Measurements from ENCODE around the gene PDZD4. TPM values are rescaled to one million over a fixed set of nuclear protein-coding genes. Genes with fewer than 3 reads are reported as not detected.

Gene PDZD4, protein sequence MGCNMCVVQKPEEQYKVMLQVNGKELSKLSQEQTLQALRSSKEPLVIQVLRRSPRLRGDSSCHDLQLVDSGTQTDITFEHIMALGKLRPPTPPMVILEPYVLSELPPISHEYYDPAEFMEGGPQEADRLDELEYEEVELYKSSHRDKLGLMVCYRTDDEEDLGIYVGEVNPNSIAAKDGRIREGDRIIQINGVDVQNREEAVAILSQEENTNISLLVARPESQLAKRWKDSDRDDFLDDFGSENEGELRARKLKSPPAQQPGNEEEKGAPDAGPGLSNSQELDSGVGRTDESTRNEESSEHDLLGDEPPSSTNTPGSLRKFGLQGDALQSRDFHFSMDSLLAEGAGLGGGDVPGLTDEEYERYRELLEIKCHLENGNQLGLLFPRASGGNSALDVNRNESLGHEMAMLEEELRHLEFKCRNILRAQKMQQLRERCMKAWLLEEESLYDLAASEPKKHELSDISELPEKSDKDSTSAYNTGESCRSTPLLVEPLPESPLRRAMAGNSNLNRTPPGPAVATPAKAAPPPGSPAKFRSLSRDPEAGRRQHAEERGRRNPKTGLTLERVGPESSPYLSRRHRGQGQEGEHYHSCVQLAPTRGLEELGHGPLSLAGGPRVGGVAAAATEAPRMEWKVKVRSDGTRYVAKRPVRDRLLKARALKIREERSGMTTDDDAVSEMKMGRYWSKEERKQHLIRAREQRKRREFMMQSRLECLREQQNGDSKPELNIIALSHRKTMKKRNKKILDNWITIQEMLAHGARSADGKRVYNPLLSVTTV
- polyA plus RNA-seq (ENCODE audit: insufficient read length): 2.4 TPM

DNA sequence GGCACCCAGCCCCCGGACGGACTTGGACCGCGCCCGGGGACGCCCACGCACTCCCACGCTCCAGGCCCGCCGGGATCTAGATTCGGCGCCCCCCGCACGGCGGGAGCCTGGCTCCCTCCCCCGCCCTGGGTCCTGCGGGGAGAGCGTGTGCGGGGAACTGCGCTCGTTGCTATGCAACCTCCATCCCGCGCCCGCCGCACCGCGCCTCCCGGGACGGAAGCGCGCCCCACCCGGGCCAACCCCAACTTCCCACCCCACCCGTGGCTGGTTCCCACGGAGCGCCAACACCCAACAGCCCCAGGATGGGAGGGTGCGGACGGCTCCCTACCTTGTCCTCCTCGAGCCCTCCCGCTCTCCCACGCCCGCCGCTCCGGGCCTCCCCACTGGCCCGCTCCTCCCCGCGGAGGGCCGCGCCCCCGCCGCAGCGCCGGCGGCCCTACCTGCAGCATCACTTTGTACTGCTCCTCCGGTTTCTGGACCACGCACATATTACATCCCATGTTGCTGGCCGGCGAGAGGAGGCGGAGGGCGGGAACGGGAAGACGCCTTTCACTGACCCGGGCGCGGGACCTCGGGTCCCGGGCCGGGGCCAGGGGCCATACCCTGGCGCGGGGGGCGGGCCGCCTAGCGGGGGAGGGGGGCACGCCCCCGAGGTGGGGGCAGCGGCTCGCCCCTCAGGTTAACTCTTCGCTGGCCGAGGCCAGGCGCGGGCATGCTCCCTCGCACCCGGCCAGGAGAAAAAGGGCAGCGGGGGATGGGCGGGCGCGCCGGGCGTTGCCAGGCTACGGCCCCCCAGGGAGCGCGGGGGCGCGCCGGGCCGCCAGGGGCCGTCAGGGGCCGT lies at the start of gene PDZD4:
Gene PDZD4, minus strand, starts transcription at position 746 of the 841 bp plus-strand sequence. Its CDS starts 246 bp downstream, at position 500.
- DNase-seq (ENCODE audit: low read depth): no peak

DNA sequence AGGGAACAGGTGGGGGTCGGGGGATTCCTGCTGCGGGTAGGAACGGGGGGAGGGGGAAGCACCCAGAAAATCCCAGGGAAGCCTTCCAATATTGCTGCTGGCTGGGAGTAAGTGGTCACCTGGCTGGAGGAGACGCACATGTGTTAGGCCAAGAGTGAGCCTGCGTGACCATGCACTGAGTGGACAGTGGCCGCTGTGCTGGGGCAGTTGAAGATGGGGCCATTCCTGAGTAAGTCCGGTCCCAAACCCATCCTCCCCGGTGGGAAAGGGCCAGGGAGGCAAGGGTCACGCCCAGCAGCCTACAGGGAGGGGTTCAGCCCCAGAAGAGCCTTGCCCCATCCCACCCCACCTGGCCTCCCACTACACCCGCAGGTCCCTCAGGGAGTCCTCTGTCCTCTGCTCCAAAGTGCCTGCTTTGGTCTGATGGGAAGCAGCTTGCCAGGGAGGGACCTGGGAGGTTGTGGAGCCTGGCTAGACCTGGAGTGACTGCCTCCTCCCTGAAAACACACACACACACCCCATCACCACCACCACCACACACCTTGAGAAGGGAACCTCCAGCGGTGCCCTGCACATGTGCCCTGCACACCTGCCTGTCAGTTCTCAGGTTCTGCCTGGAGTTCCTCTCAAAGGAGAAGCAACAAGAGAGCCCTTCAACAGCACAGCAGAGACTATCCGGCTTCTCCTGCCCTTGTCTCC lies 49.5 kb upstream of the PDZD4 start:
- no peak for DNase-seq (ENCODE audit: low read depth)

DNA sequence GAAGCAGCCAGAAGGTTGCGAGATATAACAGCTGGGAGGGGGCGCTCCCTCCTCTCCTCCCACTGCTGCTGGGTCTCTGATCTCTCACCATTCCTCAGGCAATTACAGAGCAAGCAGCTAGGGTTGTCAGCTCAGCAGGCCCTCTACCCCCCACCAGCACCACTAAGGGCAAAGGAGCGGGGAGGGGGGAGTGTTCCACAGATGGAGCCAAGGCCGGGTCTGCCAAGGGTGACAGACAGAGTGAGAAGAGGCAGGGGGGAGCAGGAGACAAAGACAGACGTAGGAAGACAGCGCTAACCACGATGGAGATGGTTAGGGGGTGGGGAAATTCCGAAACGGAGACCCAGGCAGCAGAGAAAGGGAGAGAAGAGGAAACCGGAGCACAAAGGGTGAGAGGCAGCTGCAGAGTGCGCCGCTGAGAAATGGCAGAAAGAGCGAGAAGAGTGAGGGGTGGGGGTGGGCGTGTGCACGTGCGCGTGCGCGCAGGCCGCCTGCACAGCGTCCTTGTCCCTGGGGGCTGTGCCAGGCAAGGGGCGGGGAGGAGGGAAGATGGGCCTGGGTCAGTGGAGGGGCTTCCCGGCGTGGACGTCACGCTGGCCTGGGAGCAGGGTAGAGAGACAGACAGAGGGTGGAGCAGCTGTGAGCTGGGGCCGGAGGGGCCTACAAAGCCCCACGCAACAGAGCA lies 48.8 kb upstream of the PDZD4 start:
- DNase-seq (ENCODE audit: low read depth): no peak

DNA sequence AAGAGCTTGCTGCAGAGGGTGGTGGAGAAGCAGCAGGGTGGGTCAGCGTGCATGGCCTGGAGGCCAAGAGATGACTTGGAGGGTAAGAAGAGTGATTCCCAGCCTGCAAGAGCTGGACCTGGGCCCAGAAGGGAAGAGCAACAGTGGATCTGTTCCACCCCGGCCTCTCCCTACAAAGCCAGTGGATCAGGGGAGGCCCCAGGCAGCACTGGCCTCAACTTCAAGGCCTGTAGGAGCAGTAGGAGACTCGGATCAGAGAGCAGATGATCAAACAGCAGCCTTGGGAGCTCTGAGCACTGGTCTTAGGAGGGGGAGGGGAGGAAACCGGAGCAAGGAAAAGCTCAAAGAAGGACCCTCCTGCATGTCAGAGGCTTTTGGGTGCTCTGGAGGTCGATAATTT lies 48.0 kb upstream of the PDZD4 start:
- no peak for DNase-seq (ENCODE audit: low read depth)

DNA sequence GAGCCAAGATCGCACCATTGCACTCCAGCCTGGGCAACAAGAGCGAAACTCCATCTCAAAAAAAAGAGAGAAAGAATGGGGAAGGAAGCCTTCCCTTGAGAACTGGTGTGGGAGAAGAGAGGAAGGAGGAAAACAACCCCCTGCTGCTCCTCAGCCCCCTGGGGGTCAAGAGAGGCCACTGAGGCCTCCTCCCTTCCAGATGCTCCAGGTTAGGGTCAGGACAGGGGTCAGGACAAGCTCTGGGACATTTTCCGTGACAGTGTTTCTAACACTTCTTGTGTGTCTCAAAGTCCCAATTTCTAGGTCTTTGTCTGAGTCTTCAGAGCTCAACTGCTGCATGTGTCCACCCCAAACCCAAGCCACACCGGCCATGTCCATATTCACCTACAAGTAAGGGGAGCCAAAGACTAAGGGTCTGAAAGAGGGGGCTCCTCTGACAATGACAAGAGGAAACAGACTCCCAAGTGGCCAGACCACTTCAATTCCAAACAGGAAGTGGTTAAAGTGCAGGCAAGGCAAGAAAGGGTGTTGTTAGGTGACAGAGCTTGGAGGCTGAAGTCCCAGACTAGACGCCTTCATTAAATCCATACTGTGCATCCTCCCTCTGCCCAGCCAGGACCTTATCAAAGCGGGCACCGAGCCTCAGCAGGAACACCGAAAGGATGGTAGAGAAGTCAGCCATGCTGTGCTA lies 47.4 kb upstream of the PDZD4 start:
- DNase-seq (ENCODE audit: low read depth): no peak

DNA sequence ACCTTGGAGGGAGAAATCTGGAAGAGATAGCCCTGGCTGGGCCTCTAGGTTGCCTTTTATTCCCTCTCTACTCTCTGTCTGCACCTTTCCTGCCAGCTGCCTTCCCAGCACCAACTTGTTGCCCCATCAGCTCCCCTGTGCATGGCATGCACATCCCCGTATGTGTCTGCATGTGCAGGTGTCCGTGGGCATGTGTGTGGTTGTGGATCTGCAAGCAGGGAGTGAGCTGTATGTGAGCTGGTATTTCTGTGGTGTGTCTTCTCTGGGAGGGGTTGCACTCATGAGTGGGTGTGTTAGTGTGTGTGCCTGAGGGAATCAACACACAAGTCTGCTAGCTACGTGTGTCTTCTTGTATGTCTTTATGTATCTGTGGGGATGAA lies 45.8 kb upstream of the PDZD4 start:
- no peak for DNase-seq (ENCODE audit: low read depth)

DNA sequence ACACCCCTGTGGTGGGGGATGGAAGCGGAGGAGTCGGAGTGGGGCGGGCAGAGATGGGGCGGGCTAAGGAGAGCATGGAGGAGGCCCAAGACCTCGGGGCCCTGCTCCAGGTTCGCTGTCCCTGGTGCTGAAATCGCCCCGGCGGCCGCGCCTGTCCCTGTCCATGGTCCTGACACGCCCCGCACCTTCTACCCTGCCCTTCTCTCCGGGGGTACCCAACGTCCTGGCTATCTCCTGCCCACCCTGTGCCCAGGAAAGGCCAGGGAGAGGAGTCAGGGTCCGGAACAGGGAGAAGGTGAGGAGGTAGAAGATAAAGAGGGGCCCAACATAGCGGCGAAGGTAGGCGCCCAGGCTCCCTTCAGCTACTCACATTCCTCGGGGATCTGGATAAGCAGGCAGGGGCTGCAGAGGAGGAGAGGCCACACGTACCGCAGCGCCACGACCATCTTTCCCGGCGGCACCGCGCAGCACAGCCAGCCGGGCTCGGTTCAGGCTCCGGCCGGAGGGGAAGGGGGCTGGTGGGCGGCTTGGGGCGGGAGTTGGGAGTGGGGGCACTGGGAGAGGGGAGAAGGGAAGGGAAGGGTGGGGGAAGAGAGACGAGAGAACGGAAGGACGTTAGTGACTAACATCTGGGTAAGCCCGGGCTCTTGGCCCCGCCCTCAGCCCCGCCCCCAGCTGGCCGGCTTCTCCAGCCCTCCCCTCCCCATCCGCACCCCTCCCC lies 45.2 kb upstream of the PDZD4 start:
- DNase-seq (ENCODE audit: low read depth): no peak

DNA sequence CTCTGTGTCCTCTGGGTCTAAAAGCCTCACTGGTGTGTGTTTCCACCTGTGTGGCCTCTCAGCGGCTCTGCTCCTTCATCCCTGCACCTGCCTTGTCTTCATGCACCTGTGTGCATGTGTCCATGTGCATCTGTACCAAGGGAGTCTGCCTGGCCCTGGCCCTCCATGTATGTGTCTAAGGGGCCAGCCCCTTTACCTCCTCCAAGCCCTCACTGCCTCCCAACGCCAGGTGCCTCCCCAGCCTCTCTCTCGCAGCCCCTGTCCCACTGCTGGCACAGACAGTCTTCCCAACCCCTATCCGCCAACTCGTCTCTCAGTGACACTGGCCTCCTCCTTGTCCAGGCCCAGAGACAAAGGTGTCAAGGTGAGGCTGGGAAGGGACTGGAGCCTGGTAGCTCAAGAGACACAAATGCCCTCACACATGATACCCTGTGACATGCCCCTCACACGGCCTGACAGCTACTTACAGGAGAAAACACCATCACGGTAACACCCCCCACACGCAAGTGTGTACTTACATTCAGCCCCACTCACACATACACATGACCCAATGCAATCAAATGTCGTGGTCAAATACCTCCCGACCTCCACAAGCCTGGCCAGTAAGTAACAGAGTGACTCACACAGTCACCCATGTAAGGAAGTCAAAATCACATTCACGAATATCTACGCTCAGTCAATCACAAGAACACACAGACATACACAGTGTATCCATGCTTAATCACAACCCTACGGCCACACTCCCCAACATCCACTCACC lies 44.2 kb upstream of the PDZD4 start:
- DNase-seq (ENCODE audit: low read depth): no peak

DNA sequence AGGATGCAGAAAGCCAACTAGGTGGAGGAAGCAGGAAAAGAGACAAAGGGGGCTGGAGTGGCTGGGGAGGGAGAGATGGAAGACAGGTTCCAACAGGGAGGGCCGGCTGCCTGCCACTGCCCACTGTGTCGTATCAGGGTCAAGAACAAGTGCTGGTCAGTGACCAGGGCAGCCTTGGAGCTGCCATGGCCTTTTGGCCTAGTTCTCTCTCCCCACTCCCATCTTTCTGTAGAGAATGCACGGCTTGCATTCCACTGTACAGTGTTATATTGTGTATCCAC lies 43.7 kb upstream of the PDZD4 start:
- DNase-seq (ENCODE audit: low read depth): no peak

DNA sequence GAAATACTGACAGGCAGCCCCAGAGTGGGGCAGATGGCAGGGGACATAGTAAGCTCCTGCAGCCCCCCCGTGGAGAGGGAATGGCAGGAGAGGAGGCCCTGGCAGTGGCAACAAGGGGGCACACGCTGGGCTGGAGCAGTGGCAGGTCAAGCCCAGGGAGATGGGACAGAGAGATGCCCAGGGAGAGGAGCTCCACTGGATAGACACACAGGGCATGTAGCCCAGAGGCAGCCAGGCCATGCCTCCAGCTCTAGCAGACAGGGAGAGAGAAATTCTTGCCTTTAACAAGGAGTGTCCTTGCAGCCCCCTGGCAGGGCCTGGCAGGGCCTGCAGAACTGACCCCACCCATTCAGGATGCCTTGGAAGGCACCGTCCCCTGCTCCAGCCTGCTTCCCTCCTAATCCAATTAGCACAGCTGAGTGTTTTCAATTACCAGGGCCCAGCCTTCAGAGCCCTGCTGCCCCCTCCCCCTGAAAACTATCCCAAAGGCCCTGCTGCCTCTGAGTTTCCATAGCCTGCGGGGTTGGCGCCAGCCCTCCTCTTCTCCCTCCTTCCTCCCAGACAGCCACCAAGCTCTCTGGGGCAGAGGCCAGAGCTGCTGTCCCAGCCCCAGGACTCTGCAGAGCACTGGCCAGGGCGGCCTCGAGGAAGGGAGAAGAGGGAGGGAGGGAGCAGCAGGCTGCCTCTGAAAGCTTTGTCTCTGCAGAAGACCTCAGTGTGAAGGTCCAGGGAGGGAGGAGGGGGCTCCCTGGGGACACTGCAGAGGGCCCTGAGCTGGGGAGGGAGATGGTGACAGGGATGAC lies 43.1 kb upstream of the PDZD4 start:
- DNase-seq (ENCODE audit: low read depth): no peak

DNA sequence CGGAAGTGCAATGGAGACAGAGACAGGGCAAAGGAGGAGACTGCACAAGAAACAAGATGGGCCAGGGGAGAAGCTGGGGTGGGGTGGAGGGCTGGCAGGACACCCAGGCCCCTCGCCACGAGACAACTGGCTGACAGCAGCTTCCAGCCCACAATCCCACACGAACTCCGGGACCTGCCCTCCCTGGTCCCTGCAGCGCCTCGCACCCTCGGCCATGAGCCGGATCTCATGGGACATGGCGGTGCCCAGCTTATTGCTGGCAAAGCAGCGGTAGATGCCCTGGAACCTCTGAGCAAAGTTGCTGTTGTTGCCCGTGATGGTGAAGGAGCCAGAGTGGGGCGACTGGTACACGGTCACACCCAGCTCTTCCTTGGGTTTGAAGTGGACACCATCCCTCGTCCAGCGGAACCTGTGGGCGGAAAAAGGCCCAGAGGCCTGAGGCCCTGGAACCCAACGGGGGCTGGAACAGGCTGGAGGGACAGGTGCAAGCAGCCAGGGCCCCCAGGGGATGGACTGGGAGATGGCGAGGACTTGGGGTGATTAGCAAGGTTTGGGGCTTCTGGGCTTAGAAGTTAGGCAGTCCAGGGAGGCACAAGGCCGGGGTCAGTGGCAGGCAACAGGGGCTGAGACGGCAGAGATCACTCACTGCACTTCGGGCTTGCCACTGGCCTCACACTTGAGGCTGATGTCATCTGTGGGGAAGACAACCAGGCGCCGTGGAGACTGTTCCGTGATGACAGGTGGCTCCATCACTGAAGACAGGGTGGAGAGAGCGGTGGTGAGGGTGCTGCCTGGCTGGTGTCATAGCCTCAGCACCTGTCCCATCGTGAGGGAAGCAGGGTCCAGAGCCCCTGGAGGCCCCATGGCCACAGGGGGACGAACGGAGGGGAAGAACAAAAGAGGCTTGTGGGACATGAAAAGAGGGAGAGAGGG lies 41.9 kb upstream of the PDZD4 start:
- no peak for DNase-seq (ENCODE audit: low read depth)

DNA sequence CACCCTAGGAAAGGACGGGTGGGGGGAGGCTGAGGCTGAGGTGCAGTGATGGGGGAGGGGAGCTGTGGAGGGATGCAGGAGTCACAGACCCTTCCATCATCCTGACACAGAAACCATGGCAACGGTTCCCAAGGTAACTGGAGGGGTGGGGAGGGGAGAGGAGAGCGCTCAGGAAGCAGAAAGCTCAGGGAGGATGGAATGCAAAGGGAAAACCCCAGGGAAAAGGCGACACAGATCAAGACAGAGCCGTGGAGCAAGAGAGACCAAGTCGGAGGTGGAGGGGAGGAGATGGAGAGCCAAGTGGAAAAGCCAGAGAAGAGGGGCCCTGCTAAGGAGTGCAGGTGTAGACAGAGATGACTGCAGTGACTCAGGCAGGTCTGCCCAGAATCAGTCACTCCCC lies 41.1 kb upstream of the PDZD4 start:
- no peak for DNase-seq (ENCODE audit: low read depth)

DNA sequence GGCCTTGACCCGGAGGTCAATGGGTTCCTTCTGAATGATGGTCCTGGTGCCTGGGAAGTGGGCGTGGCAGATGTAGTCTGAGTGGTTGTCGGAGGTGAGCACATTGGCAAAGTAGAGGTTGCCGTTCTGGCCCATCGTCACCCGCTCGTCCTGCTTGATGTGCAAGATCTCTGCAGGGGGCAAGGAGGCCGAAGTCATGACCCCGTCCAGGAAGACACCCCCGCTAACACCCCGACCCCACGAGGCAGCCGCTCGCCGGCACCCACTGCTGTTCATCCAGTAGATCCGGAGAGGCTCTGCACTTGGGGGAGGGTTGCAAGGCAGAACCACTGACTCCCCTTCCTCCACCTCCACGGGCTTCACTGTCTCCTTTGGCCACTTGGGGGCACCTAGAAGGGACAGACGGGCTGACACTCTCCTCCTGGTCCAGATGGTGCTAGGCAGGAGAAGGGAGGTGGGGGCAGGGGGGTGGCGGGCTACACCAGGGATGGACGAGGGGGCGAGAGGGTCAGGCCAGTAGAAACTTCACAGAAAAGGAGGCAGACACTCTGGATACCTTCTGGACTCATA lies 40.5 kb upstream of the PDZD4 start:
- DNase-seq (ENCODE audit: low read depth): no peak

DNA sequence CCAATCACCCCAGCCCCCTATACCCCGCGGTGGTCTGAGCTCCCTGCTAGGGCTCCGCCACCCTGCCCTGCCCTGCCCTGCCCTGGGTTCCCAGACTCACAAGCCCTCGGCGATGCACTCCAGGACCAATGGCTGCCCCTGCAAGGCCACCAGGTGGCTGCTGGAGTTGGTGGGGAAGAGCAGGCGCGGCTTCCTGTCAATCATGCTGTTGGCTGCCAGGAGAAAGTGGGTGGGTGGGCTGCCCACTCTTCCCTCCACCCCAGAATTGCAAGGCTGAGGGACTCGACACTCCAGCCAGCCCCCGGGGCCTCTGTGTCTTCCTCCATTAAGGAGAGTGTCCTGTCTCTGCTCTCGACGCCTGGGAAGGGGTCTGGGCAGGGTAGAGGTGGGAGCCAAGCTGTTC lies 39.9 kb upstream of the PDZD4 start:
- no peak for DNase-seq (ENCODE audit: low read depth)

DNA sequence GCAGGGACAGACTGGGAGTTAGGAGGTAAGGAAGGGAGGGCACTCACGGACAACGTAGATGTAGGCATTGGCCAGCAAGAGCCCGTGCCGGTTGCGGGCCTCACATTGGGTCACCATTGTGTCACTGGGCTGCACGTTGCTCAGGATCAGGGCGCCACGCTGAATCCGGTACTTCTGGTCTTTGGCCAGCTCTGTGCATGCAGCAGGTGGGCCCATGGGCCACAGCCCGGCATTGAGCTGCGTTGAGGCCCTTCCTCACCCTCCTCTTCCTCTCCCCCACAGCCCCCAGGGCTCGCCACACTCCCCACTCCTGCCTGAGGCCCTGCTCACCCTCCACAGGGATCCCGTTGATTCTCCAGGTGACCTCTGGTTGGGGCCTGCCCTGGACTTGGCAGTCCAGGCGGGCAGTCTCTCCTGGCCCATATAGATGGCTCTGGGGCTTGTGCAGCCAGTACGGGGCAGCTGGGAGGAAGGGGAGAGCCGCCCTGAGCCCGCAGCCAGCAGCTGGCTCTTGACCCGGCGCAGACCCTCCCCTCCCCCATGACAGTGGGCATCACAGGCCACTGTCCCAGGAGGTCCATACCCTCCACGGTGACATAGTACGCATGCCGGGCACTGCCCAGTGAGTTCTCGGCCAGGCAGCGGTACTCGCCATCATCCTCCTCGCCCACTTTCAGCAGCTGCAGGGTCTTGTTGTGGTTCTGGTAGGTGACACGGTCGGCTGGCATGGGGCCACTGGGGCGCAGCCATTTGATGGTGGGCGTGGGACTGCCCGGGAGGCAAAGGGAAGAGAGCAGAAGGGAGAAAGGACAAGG lies 39.3 kb upstream of the PDZD4 start:
- DNase-seq (ENCODE audit: low read depth): no peak
